ENCODE results near the gene CARD11.

CARD11 gene

DNA sequence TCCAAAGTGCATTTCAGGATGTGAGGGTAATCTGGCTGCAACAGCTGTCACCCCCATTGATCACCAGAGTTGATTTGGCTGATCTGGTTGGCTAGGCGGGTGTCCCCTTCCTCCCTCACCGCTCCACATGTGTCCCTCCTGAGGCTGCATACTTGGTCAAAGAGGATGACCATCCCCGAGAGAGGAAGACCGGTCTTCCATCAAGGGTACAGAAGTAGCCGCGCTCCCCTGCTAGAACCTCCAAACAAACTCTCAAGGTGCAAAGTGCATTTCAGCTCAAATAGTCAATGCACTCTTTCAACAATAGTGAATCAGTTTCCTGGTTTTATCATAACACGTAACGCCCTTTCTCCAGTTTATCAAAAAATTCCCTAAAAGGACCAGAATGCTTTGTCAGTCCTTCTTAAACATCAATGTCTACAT lies 44.6 kb downstream of the CARD11 start:
- no peaks in the 10 kb centered on the region for H3K36me3 ChIP-seq (replicated peaks)
- in situ Hi-C loops (cut with HindIII; ENCODE audit: low pct_ligation_motif_present, low sequenced_read_pairs), result no loop called here
- DNase-seq, result no peak

GRCh38 chr7:2997014-2997413 lies 46.7 kb downstream of the CARD11 start:
- TF ChIP-seq, protein P1, sequence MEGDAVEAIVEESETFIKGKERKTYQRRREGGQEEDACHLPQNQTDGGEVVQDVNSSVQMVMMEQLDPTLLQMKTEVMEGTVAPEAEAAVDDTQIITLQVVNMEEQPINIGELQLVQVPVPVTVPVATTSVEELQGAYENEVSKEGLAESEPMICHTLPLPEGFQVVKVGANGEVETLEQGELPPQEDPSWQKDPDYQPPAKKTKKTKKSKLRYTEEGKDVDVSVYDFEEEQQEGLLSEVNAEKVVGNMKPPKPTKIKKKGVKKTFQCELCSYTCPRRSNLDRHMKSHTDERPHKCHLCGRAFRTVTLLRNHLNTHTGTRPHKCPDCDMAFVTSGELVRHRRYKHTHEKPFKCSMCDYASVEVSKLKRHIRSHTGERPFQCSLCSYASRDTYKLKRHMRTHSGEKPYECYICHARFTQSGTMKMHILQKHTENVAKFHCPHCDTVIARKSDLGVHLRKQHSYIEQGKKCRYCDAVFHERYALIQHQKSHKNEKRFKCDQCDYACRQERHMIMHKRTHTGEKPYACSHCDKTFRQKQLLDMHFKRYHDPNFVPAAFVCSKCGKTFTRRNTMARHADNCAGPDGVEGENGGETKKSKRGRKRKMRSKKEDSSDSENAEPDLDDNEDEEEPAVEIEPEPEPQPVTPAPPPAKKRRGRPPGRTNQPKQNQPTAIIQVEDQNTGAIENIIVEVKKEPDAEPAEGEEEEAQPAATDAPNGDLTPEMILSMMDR (IDR thresholded peaks at IDR 0.05; ENCODE audit: low read depth, low read length, missing control alignments), result no peak

More for the DNA sequence above, 44.6 kb downstream of the CARD11 start:
- H3K27me3 ChIP-seq (replicated peaks), result no peaks in the 10 kb centered on the region
- H3K4me3 ChIP-seq (ENCODE audit: low read depth, low read length), result no peak overlapping the region
- H3K27ac ChIP-seq, result no peak overlapping the region
- TF ChIP-seq, protein P1 (IDR thresholded peaks at IDR 0.05; ENCODE audit: low read depth, low read length, missing control alignments), result no peak

DNA sequence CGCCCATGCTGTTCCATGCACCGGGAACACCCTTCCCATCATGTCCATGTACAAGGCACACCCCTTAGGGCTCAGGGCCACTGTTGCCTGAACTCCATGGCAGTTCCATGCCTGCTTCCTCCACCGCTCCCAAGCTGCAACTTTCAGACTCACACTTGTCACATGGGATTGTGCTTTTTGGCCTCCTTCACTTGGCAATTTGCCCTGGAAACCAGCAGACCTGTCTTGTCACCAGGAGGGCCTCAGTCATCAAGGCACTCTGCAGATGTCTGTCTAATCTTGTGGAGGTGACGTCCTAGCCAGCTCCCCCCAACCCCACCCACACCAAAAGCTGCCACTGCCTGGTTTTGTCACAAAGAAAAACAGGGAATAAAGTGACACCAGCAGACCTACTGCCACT lies 47.5 kb downstream of the CARD11 start:
- TF ChIP-seq, protein P1 (IDR thresholded peaks at IDR 0.05; ENCODE audit: low read depth, low read length, missing control alignments), result no peak
- no peak for DNase-seq
- Histone ChIP-seq H3K27ac (no peak overlapping the region), H3K36me3 (replicated peaks) (no peaks in the 10 kb centered on the region), H3K27me3 (replicated peaks) (no peaks in the 10 kb centered on the region), H3K4me3 (ENCODE audit: low read depth, low read length) (no peak overlapping the region)
- in situ Hi-C loops (cut with HindIII; ENCODE audit: low pct_ligation_motif_present, low sequenced_read_pairs), result no loop called here

More at GRCh38 chr7:2997014-2997413, 46.7 kb downstream of the CARD11 start:
- H3K4me3 ChIP-seq (ENCODE audit: low read depth, low read length), result no peak overlapping the region
- in situ Hi-C loops (cut with HindIII; ENCODE audit: low pct_ligation_motif_present, low sequenced_read_pairs), result no loop called here
- no peaks in the 10 kb centered on the region for H3K27me3 ChIP-seq (replicated peaks)
- no peak for DNase-seq
- no peaks in the 10 kb centered on the region for H3K36me3 ChIP-seq (replicated peaks)
- H3K27ac ChIP-seq, result no peak overlapping the region

GRCh38 chr7:2993868-2994267 lies 49.8 kb downstream of the CARD11 start:
- Histone ChIP-seq H3K4me3 (ENCODE audit: low read depth, low read length) (no peak overlapping the region), H3K27ac (no peak overlapping the region), H3K27me3 (replicated peaks) (no peaks in the 10 kb centered on the region), H3K36me3 (replicated peaks) (no peaks in the 10 kb centered on the region)
- TF ChIP-seq, protein P1 (IDR thresholded peaks at IDR 0.05; ENCODE audit: low read depth, low read length, missing control alignments), result no peak
- no peak for DNase-seq
- in situ Hi-C loops (cut with HindIII; ENCODE audit: low pct_ligation_motif_present, low sequenced_read_pairs), result no loop called here

- DNase-seq, result no peak
- Histone ChIP-seq H3K27ac (no peak overlapping the region), H3K4me3 (ENCODE audit: low read depth, low read length) (no peak overlapping the region), H3K27me3 (replicated peaks) (no peaks in the 10 kb centered on the region), H3K36me3 (replicated peaks) (no peaks in the 10 kb centered on the region)
- in situ Hi-C loops (cut with HindIII; ENCODE audit: low pct_ligation_motif_present, low sequenced_read_pairs), result no loop called here
- TF ChIP-seq, protein P1 (IDR thresholded peaks at IDR 0.05; ENCODE audit: low read depth, low read length, missing control alignments), result no peak
These were observed 50.3 kb downstream of the CARD11 start for GRCh38 chr7:2993396-2993795.

GRCh38 chr7:2990949-2991470 lies 52.7 kb downstream of the CARD11 start:
- H3K36me3 ChIP-seq (replicated peaks), result no peaks in the 10 kb centered on the region

More at GRCh38 chr7:2990949-2991470, 52.7 kb downstream of the CARD11 start:
- H3K27ac ChIP-seq, result no peak overlapping the region
- DNase-seq, result no peak
- H3K27me3 ChIP-seq (replicated peaks), result no peaks in the 10 kb centered on the region
- in situ Hi-C loops (cut with HindIII; ENCODE audit: low pct_ligation_motif_present, low sequenced_read_pairs), result no loop called here
- TF ChIP-seq, protein P1 (IDR thresholded peaks at IDR 0.05; ENCODE audit: low read depth, low read length, missing control alignments), result no peak
- H3K4me3 ChIP-seq (ENCODE audit: low read depth, low read length), result no peak overlapping the region

Measured in brain microvascular endothelial cell (primary cell).